Loucy (cell line): Measurements from ENCODE around the gene ZNF865.

Experiments
- EZH2phosphoT487 ChIP-seq: fragments of 200-600 bp; IDR thresholded peaks from 2 replicates; pipeline ENCODE4 v1.6.1; 2018; ENCODE audit warnings: antibody characterized with exemption, mild to moderate bottlenecking, moderate library complexity, borderline replicate concordance
- TF ChIP-seq, protein P1 (sequence below): fragments of 200-600 bp; sonication (generic); conservative IDR thresholded peaks from 2 replicates; pipeline ENCODE4 v1.5.1; 2014; ENCODE audit warnings: mild to moderate bottlenecking, antibody characterized with exemption, low read length

DNA sequence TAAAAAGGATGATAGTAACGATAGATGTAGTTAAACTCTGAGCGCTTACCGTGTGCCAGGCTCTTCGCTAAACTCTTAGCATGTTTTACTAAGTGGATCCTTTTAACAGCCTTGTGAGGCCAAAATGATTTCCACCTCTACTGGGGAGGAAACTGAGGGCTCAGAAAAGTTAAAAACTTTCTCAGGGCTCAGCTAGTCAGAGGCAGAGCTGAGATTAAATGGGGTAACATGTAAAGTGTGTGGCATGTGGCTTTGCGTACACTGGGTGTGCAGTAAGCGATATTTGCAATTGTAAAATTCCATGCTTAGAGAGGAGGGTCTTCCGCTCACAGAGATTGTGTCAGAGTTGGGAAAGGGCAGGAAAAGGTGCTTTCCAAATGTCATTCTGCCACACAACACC lies 51.1 kb downstream of the ZNF865 start:
- TF ChIP-seq, protein P1, sequence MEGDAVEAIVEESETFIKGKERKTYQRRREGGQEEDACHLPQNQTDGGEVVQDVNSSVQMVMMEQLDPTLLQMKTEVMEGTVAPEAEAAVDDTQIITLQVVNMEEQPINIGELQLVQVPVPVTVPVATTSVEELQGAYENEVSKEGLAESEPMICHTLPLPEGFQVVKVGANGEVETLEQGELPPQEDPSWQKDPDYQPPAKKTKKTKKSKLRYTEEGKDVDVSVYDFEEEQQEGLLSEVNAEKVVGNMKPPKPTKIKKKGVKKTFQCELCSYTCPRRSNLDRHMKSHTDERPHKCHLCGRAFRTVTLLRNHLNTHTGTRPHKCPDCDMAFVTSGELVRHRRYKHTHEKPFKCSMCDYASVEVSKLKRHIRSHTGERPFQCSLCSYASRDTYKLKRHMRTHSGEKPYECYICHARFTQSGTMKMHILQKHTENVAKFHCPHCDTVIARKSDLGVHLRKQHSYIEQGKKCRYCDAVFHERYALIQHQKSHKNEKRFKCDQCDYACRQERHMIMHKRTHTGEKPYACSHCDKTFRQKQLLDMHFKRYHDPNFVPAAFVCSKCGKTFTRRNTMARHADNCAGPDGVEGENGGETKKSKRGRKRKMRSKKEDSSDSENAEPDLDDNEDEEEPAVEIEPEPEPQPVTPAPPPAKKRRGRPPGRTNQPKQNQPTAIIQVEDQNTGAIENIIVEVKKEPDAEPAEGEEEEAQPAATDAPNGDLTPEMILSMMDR = no peak
- no peak for TF ChIP-seq EZH2phosphoT487
